Ovary (tissue), 3 donors: ENCODE results near the gene DENND2A.

ENCODE experiments used
- EP300 ChIP-seq: sonication (generic); formaldehyde crosslinking; IDR thresholded peaks from one replicate; pipeline ENCODE4 v1.6.1; 2017; ENCODE audit warnings: antibody characterized with exemption
- TF ChIP-seq, protein P1 (sequence below), 3 donors: fragments of 450-650 bp in 2 of 3; fragments of 200-600 bp in 1 of 3; IDR thresholded peaks; one replicate each; pipeline versions ENCODE4 v1.5.1 to v1.8.0; 2016 to 2022; ENCODE audit warnings: antibody characterized with exemption in 3 of 3, mild to moderate bottlenecking in 1 of 3
- donor health status: DM: no; HTN: no; CAD: no.

DNA sequence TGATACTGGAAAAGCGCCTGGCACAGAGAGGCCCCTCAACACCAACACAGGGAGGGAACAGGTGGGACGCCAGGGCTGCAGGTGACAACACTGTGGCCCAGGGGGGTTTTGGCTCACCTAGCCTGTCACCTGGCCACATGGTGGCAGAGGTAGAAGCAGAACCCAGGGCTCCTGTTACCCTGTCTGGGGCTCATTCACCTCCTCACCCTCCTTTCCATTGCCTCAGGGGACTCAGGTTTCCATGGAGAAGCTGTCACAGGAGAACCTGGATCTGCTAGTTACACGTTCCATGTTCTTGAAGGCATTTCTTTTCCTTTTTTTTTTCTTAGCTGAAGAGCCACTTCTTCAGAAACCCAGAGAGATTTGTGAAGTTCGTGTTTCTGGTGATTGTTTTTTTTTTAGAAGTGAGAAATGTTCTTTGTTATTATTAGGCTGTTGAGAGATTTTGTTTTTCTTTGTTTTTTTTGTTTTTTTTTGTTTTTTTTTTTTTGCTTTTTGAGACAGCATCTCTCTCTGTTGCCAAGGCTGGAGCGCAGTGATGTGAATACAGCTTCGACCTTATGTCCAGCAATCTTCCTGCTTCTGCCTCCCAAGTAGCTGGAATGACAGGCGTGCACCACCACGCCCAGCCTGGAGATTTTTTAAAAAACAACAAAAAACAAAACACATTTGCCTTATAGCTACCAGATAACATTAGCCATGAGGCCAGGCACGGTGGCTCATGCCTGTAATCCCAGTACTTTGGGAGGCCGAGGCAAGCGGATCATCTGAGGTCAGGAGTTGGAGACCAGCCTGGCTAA is 16.0 kb downstream of the DENND2A start:
- TF ChIP-seq EP300 = no peak
- TF ChIP-seq, protein P1, sequence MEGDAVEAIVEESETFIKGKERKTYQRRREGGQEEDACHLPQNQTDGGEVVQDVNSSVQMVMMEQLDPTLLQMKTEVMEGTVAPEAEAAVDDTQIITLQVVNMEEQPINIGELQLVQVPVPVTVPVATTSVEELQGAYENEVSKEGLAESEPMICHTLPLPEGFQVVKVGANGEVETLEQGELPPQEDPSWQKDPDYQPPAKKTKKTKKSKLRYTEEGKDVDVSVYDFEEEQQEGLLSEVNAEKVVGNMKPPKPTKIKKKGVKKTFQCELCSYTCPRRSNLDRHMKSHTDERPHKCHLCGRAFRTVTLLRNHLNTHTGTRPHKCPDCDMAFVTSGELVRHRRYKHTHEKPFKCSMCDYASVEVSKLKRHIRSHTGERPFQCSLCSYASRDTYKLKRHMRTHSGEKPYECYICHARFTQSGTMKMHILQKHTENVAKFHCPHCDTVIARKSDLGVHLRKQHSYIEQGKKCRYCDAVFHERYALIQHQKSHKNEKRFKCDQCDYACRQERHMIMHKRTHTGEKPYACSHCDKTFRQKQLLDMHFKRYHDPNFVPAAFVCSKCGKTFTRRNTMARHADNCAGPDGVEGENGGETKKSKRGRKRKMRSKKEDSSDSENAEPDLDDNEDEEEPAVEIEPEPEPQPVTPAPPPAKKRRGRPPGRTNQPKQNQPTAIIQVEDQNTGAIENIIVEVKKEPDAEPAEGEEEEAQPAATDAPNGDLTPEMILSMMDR (IDR thresholded peaks at IDR 0.05) = no peak
